H1 (cell line): ENCODE measurements around the gene SCG3. TPM values are rescaled to one million over a fixed set of nuclear protein-coding genes. Genes with fewer than 3 reads are reported as not detected.
A peak's percentile ranks its signal among the peaks of the same experiment; 100 is the strongest.

Experiments
- CTCF ChIA-PET: fragments of 300-600 bp; sonication (Branson Sonifier 250); formaldehyde crosslinking; loops from one replicate; lab custom pipeline; 2021; ENCODE audit not compliant: partially characterized antibody; lab: Charles Lee
- POLR2A ChIA-PET: fragments of 300-600 bp; sonication (Branson Sonifier 250); formaldehyde crosslinking; loops from one replicate; lab custom pipeline; 2021; ENCODE audit warnings: inconsistent platforms; ENCODE audit not compliant: partially characterized antibody; lab: Charles Lee
- DNase-seq, 2 experiments: peaks; one replicate each; pipeline versions ENCODE4 v3.0.0 to v3.0.0-alpha.2; 2010 to 2022; ENCODE audit warnings: low spot score in 2 of 2, low read depth in 1 of 2, mixed read lengths in 1 of 2
- FAIRE-seq: peaks from 2 replicates; lab custom pipeline; 2011; peaks lifted over from hg19 to GRCh38; lab: Jason Lieb, UNC
- H2AFZ ChIP-seq: 2 replicates; pipeline ENCODE4 v1.8.1; 2012; ENCODE audit warnings: low read length, inconsistent platforms
- H2AK5ac ChIP-seq: 2 replicates; pipeline ENCODE4 v1.6.1; 2013; ENCODE audit warnings: low read depth, low read length
- H2BK120ac ChIP-seq: replicated peaks from 2 replicates; pipeline ENCODE3; 2013; ENCODE audit warnings: low read depth, low read length, inconsistent platforms
- H2BK12ac ChIP-seq: 2 replicates; pipeline ENCODE4 v1.6.1; 2013; ENCODE audit warnings: low read depth, low read length
- H2BK15ac ChIP-seq: 2 replicates; pipeline ENCODE4 v1.6.1; 2013; ENCODE audit warnings: low read length
- H2BK20ac ChIP-seq: 2 replicates; pipeline ENCODE4 v1.6.1; 2013; ENCODE audit warnings: low read length
- H2BK5ac ChIP-seq: 2 replicates; pipeline ENCODE4 v1.6.1; 2013; ENCODE audit warnings: low read depth, low read length
- H3K14ac ChIP-seq: 2 replicates; pipeline ENCODE4 v1.6.1; 2013; ENCODE audit warnings: inconsistent platforms; ENCODE audit not compliant: insufficient read length
- H3K18ac ChIP-seq: 2 replicates; pipeline ENCODE4 v1.6.1; 2013; ENCODE audit warnings: low read length; ENCODE audit errors: extremely low read depth
- H3K23ac ChIP-seq: 2 replicates; pipeline ENCODE4 v1.6.1; 2013; ENCODE audit warnings: inconsistent platforms; ENCODE audit not compliant: insufficient read length
- H3K23me2 ChIP-seq: 2 replicates; pipeline ENCODE4 v1.6.1; 2013; ENCODE audit warnings: low read depth, low read length
- H3K27ac ChIP-seq: 2 replicates; pipeline ENCODE4 v1.6.1; 2011; ENCODE audit warnings: low read depth, low read length, inconsistent platforms
- H3K27me3 ChIP-seq, 4 experiments: replicated peaks in 1 of 4; 1 replicate in 1 of 4; 2 replicates in 3 of 4; pipeline versions ENCODE4 v1.6.1 to v1.8.1; 2011 to 2013; ENCODE audit warnings: low read length in 3 of 4, mild to moderate bottlenecking in 3 of 4, inconsistent platforms in 2 of 4, mixed read lengths in 2 of 4, moderate library complexity in 1 of 4; ENCODE audit not compliant: control insufficient read depth in 3 of 4, insufficient read depth in 3 of 4; ENCODE audit errors: extremely low read depth in 1 of 4
- H3K36me3 ChIP-seq, 4 experiments: 2 replicates each; pipeline versions ENCODE4 v1.6.1 to v1.8.1; 2011 to 2013; ENCODE audit warnings: mild to moderate bottlenecking in 4 of 4, low read length in 3 of 4, moderate library complexity in 2 of 4, control low read depth in 1 of 4, inconsistent platforms in 1 of 4; ENCODE audit not compliant: insufficient read depth in 4 of 4, control insufficient read depth in 2 of 4
- H3K4ac ChIP-seq: replicated peaks from 2 replicates; pipeline ENCODE3; 2013; ENCODE audit warnings: low read length, low read depth, mixed read lengths, inconsistent platforms; ENCODE audit not compliant: insufficient read length
- H3K4me1 ChIP-seq, 4 experiments: replicated peaks in 1 of 4; 1 replicate in 1 of 4; 2 replicates in 3 of 4; pipeline versions ENCODE4 v1.6.1 to v1.8.1; 2011 to 2013; ENCODE audit warnings: low read length in 3 of 4, inconsistent platforms in 2 of 4, mixed read lengths in 1 of 4; ENCODE audit not compliant: insufficient read depth in 4 of 4, control insufficient read depth in 3 of 4
- H3K4me2 ChIP-seq, 2 experiments: 2 replicates each; pipeline versions ENCODE4 v1.6.1 to v1.8.1; 2011 to 2013; ENCODE audit warnings: low read depth in 2 of 2, low read length in 2 of 2, control low read depth in 1 of 2, inconsistent platforms in 1 of 2, mild to moderate bottlenecking in 1 of 2; ENCODE audit not compliant: insufficient read depth in 1 of 2
- H3K4me3 ChIP-seq, 4 experiments: fragments of 200-600, 300-600 bp in 1 of 4; sonication (generic), shearing (Covaris generic), sonication (Bioruptor Twin) in 1 of 4; 2 replicates each; pipeline versions ENCODE4 v1.5.1 to v1.8.1; 2011 to 2016; ENCODE audit warnings: low read length in 4 of 4, low read depth in 3 of 4, control low read depth in 2 of 4, inconsistent platforms in 2 of 4, mild to moderate bottlenecking in 2 of 4, mixed read lengths in 1 of 4, moderate library complexity in 1 of 4; ENCODE audit not compliant: insufficient read depth in 2 of 4; ENCODE audit errors: extremely low read depth in 1 of 4
- H3K56ac ChIP-seq: replicated peaks from 2 replicates; pipeline ENCODE3; 2013; ENCODE audit warnings: low read depth, mild to moderate bottlenecking, mixed read lengths, low read length, inconsistent platforms; ENCODE audit not compliant: insufficient read length
- H3K79me1 ChIP-seq: 2 replicates; pipeline ENCODE4 v1.6.1; 2013; ENCODE audit warnings: low read depth, low read length, control low read depth
- H3K79me2 ChIP-seq, 2 experiments: 2 replicates each; pipeline versions ENCODE4 v1.6.1 to v1.8.1; 2012 to 2013; ENCODE audit warnings: low read length in 2 of 2, mild to moderate bottlenecking in 2 of 2, inconsistent platforms in 1 of 2; ENCODE audit not compliant: insufficient read depth in 2 of 2, control insufficient read depth in 1 of 2
- H3K9ac ChIP-seq, 4 experiments: replicated peaks in 1 of 4; 1 replicate in 1 of 4; 2 replicates in 3 of 4; pipeline versions ENCODE4 v1.6.1 to v1.8.1; 2011 to 2013; ENCODE audit warnings: low read depth in 3 of 4, low read length in 3 of 4, control low read depth in 2 of 4, mild to moderate bottlenecking in 2 of 4, moderate library complexity in 2 of 4, inconsistent platforms in 1 of 4; ENCODE audit errors: extremely low read depth in 1 of 4
- H3K9me3 ChIP-seq, 2 experiments: 2 replicates each; pipeline versions ENCODE4 v1.6.1 to v1.8.1; 2012 to 2013; ENCODE audit warnings: mild to moderate bottlenecking in 2 of 2, moderate library complexity in 2 of 2, control low read depth in 1 of 2, inconsistent platforms in 1 of 2, low read depth in 1 of 2, low read length in 1 of 2, mixed read lengths in 1 of 2; ENCODE audit not compliant: insufficient read depth in 2 of 2
- H4K20me1 ChIP-seq, 2 experiments: replicated peaks in 1 of 2; 2 replicates each; pipeline versions ENCODE3 to v1.8.1; 2011 to 2013; ENCODE audit warnings: inconsistent platforms in 2 of 2, low read length in 2 of 2, mild to moderate bottlenecking in 1 of 2; ENCODE audit not compliant: insufficient read depth in 2 of 2, control insufficient read depth in 1 of 2
- H4K5ac ChIP-seq: 2 replicates; pipeline ENCODE4 v1.6.1; 2013; ENCODE audit warnings: low read length, low read depth, mixed read lengths, inconsistent platforms; ENCODE audit not compliant: insufficient read length
- H4K8ac ChIP-seq: 2 replicates; pipeline ENCODE4 v1.8.0; 2013; ENCODE audit warnings: mild to moderate bottlenecking, moderate library complexity, low read length, inconsistent platforms; ENCODE audit not compliant: insufficient read depth; ENCODE audit errors: extremely low read depth
- H4K91ac ChIP-seq: replicated peaks from 2 replicates; pipeline ENCODE3; 2013; ENCODE audit warnings: low read length, mixed read lengths, inconsistent platforms; ENCODE audit not compliant: insufficient read length
- CREB1 ChIP-seq: IDR thresholded peaks from 2 replicates; pipeline ENCODE4 v1.6.1; 2012; ENCODE audit warnings: inconsistent platforms
- EZH2 ChIP-seq: fragments of 200-600 bp; sonication (generic); IDR thresholded peaks from 2 replicates; pipeline ENCODE4 v1.7.1; 2012; ENCODE audit warnings: low read depth, mild to moderate bottlenecking, moderate library complexity, low read length, inconsistent platforms; ENCODE audit not compliant: severe bottlenecking
- GABPA ChIP-seq: IDR thresholded peaks from 2 replicates; pipeline ENCODE4 v1.6.1; 2011; ENCODE audit warnings: mild to moderate bottlenecking, low read length, moderate library complexity, borderline replicate concordance; ENCODE audit not compliant: insufficient read depth
- JUN ChIP-seq: IDR thresholded peaks from 2 replicates; pipeline ENCODE4 v1.6.1; 2011; ENCODE audit warnings: low read depth, mild to moderate bottlenecking, improper control_type of control experiment, low read length
- JUND ChIP-seq: IDR thresholded peaks from 2 replicates; pipeline ENCODE4 v1.6.1; 2011; ENCODE audit warnings: mild to moderate bottlenecking, improper control_type of control experiment, low read length
- WGBS, 2 experiments: shearing (Covaris generic) in 1 of 2; methylation state at CpG; one replicate each; pipeline versions ENCODE4 v1.1.6 to v1.1.7; 2013 to 2015; ENCODE audit warnings: low lambda C conversion rate in 2 of 2, mixed read lengths in 2 of 2, inconsistent platforms in 1 of 2, low coverage in 1 of 2, missing lambda C conversion rate in 1 of 2; ENCODE audit not compliant: insufficient replicate concordance in 2 of 2, insufficient coverage in 1 of 2, insufficient read length in 1 of 2; ENCODE audit errors: extremely low coverage in 1 of 2, missing lambda C conversion rate in 1 of 2; 5-methylcytosine and 5-hydroxymethylcytosine counted together
- polyA plus RNA-seq, 7 experiments: library from polyadenylated mRNA; depleted of rRNA in 3 of 7; stranded (reverse) in 5 of 7; unstranded in 2 of 7; fragments of >200 nt in 5 of 7; fragments of 200-250 nt in 2 of 7; gene quantifications; 1 replicate in 5 of 7; 2 replicates in 1 of 7; 4 replicates in 1 of 7; pipeline versions ENCODE4 v1.2.1 to v1.2.3, GENCODE V29; 2011 to 2013; ENCODE audit warnings: missing spikeins in 2 of 7, mixed read lengths in 2 of 7
- total RNA-seq: library from RNA; stranded (reverse); fragmentation: NEBNext Ultra II Directional; extraction: Animal tissue kit (Norgen Biotek cat#: 25700); gene quantifications from 2 replicates; pipeline ENCODE4 v1.2.1, GENCODE V29; 2021
- TF ChIP-seq, protein P1 (sequence below), 3 experiments: IDR thresholded peaks; 1 replicate in 2 of 3; 2 replicates in 1 of 3; pipeline versions ENCODE4 v1.5.1 to v1.6.1; 2011; ENCODE audit warnings: low read length in 3 of 3, mild to moderate bottlenecking in 3 of 3, inconsistent platforms in 2 of 3, low read depth in 1 of 3, moderate library complexity in 1 of 3; ENCODE audit not compliant: insufficient read depth in 1 of 3; ENCODE audit errors: control extremely low read depth in 1 of 3

Gene SCG3
- total and polyA plus RNA-seq, 2 of the 8 experiments (the other 6 are each of a cell fraction or from before 2014, with no cell fraction given), result 5.2 to 45.9 TPM

DNA sequence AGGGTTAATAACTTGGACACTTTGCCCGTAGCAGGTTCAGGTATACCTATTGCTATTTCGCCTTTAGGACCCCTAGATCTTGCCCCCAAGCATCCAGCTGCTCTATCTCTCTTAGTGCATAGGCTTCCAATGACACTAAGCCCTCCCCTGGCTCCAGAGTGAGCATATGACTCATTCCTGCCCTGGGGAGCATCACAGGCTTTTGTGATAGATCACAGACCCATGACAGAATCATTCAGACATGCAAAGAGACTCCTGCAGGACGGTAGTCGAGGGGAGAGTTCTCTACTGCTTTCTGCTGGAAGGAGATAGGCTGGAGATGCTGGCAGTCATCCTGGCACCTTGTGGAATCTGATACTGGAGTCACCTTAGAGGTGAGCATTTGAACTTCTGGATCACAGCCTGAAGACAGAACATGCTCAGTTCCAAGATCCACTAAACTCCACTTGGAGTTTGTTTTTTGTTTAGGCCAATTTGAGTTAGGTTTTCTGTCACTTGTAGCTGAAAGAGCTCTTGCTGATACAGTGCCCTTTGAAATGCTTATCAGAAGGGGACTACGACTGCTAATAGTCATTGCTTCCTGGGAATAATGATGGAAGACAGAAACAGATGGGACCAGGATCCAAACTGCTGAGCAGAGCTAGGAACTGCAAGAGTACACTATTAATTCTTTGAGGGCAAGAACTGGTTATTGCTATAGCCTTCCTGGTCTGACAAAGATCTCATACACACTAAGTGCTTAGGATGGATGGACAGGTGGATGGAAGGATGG lies 45.2 kb downstream of the SCG3 start:
- Histone ChIP-seq H2AK5ac (no peak overlapping the region), H2BK12ac (no peak overlapping the region), H4K91ac (no peak overlapping the region), H2BK120ac (no peak overlapping the region), H3K4me1 (peaks cover 2 to 11% (median 6%) of the 10 kb centered on the region in 4 experiments; a peak in 5 of 7 replicates), H3K4me2 (peak overlapping the region; percentile 9 to 31; a peak in 1 of 4 replicates), H3K23me2 (no peaks in the 10 kb centered on the region; the same call in 1 of the 2 replicates), H2BK5ac (no peak overlapping the region), H2BK15ac (no peak overlapping the region), H3K9me3 (no peaks in the 10 kb centered on the region), H3K27me3 (no peaks in the 10 kb centered on the region), H3K79me2 (no peaks in the 10 kb centered on the region), H3K9ac (no peak overlapping the region), H4K20me1 (no peaks in the 10 kb centered on the region), H3K79me1 (no peaks in the 10 kb centered on the region), H3K23ac (no peak overlapping the region), H3K18ac (no peak overlapping the region), H3K4me3 (no peak overlapping the region), H3K56ac (no peak overlapping the region), H2AFZ (no peak overlapping the region), H4K8ac (no peak overlapping the region), H3K36me3 (no peaks in the 10 kb centered on the region), H4K5ac (no peak overlapping the region), H3K27ac (no peak overlapping the region), H2BK20ac (no peak overlapping the region), H3K14ac (no peak overlapping the region), H3K4ac (no peak overlapping the region)
- FAIRE-seq, result peak; percentile 70
- 20% methylated on average over 5 of the region's 5 CpGs; no CpG with 5 or more reads in 1 of the 2 experiments for WGBS, 2 experiments
- TF ChIP-seq CREB1 (0 out of 2 replicates have a peak, but pooled peaks have one; percentile 44), EZH2 (no peak), GABPA (no peak), JUND (peak; percentile 97), JUN (peak; percentile 72; the same call in 1 of the 2 replicates)
- TF ChIP-seq, protein P1, sequence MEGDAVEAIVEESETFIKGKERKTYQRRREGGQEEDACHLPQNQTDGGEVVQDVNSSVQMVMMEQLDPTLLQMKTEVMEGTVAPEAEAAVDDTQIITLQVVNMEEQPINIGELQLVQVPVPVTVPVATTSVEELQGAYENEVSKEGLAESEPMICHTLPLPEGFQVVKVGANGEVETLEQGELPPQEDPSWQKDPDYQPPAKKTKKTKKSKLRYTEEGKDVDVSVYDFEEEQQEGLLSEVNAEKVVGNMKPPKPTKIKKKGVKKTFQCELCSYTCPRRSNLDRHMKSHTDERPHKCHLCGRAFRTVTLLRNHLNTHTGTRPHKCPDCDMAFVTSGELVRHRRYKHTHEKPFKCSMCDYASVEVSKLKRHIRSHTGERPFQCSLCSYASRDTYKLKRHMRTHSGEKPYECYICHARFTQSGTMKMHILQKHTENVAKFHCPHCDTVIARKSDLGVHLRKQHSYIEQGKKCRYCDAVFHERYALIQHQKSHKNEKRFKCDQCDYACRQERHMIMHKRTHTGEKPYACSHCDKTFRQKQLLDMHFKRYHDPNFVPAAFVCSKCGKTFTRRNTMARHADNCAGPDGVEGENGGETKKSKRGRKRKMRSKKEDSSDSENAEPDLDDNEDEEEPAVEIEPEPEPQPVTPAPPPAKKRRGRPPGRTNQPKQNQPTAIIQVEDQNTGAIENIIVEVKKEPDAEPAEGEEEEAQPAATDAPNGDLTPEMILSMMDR (IDR thresholded peaks at IDR 0.05; ENCODE audit: control extremely low read depth in 1 of 3, insufficient read depth in 1 of 3, low read depth in 1 of 3, low read length in 3 of 3), result no peak
- peak; percentile 55 to 58 for DNase-seq
- ChIA-PET POLR2A (interaction anchor here (1.2 to 1.4 kb wide), 2 partner anchors 38 to 190 kb away, joined by 3 read pairs; no protein-coding TSS in a partner anchor), CTCF (interaction anchor here (1.0 to 1.3 kb wide), 3 partner anchors 31 to 50 kb away, joined by 3 to 4 read pairs (median 3); partner anchors contain the start of gene SCG3)
